CD4-positive, alpha-beta T cell (primary cell): Measurements from ENCODE around the gene ADAM17. TPM values are rescaled to one million over a fixed set of nuclear protein-coding genes. Genes with fewer than 3 reads are reported as not detected.

ENCODE experiments used
- ATAC-seq: fragments of 200-7000 bp; cut with Tn5 transposase; one replicate; pipeline ENCODE4 v1.10.0; 2022; ENCODE audit warnings: mild to moderate bottlenecking; ENCODE audit not compliant: poor library complexity
- CTCF ChIA-PET: fragments of 350-600 bp; sonication (Branson Sonifier 250); formaldehyde crosslinking; loops from one replicate; lab custom pipeline; 2021; ENCODE audit warnings: antibody characterized with exemption, inconsistent platforms; lab: Charles Lee
- POLR2A ChIA-PET: fragments of 350-600 bp; sonication (Branson Sonifier 250); formaldehyde crosslinking; loops from one replicate; lab custom pipeline; 2021; ENCODE audit warnings: antibody characterized with exemption, inconsistent platforms; lab: Charles Lee
- DNase-seq, 14 experiments: peaks; one replicate each; pipeline ENCODE4 v3.0.0-alpha.2; 2013 to 2020; ENCODE audit warnings: mixed read lengths in 2 of 14
- H3K27ac ChIP-seq, 2 donors: one replicate each; pipeline versions ENCODE4 v1.5.1 to v1.7.0; 2013; ENCODE audit warnings: low read length in 2 of 2, low read depth in 1 of 2, mild to moderate bottlenecking in 1 of 2
- H3K27me3 ChIP-seq, 2 experiments: 1 replicate in 1 of 2; 2 replicates in 1 of 2; pipeline versions ENCODE4 v1.6.1 to v1.7.0; 2013; ENCODE audit warnings: low read length in 2 of 2, control low read depth in 1 of 2, mild to moderate bottlenecking in 1 of 2, moderate library complexity in 1 of 2; ENCODE audit not compliant: insufficient read depth in 2 of 2, control insufficient read depth in 1 of 2
- H3K36me3 ChIP-seq: one replicate; pipeline ENCODE4 v1.6.1; 2013; ENCODE audit warnings: low read length, control low read depth; ENCODE audit not compliant: insufficient read depth
- H3K4me1 ChIP-seq: one replicate; pipeline ENCODE4 v1.6.1; 2013; ENCODE audit warnings: low read length, control low read depth; ENCODE audit not compliant: insufficient read depth
- H3K4me3 ChIP-seq: one replicate; pipeline ENCODE4 v1.5.1; 2013; ENCODE audit warnings: mild to moderate bottlenecking, low read length, moderate library complexity
- H3K9me3 ChIP-seq, 2 experiments: 1 replicate in 1 of 2; 2 replicates in 1 of 2; pipeline versions ENCODE4 v1.6.1 to v1.7.0; 2013; ENCODE audit warnings: low read length in 2 of 2, mild to moderate bottlenecking in 2 of 2, control low read depth in 1 of 2, moderate library complexity in 1 of 2; ENCODE audit not compliant: control insufficient read depth in 1 of 2, insufficient read depth in 1 of 2
- H3K27ac Mint-ChIP-seq: one replicate; pipeline ENCODE4 v1.8.0; 2020; ENCODE audit warnings: mixed read lengths
- H3K27me3 Mint-ChIP-seq: one replicate; pipeline ENCODE4 v1.8.0; 2021; ENCODE audit warnings: mixed read lengths
- H3K36me3 Mint-ChIP-seq: one replicate; pipeline ENCODE4 v1.8.0; 2021; ENCODE audit warnings: low read depth, mixed read lengths
- H3K4me1 Mint-ChIP-seq: one replicate; pipeline ENCODE4 v1.8.0; 2021; ENCODE audit warnings: low read depth, mixed read lengths
- H3K4me3 Mint-ChIP-seq: one replicate; pipeline ENCODE4 v1.8.0; 2020; ENCODE audit warnings: mild to moderate bottlenecking, mixed read lengths
- H3K9me3 Mint-ChIP-seq: one replicate; pipeline ENCODE4 v1.8.0; 2020; ENCODE audit warnings: mixed read lengths
- CTCF ChIP-seq: fragments of 200-600 bp; IDR thresholded peaks from one replicate; pipeline ENCODE4 v1.8.0; 2022; ENCODE audit warnings: antibody characterized with exemption, mild to moderate bottlenecking
- intact Hi-C, 2 experiments: fragments of 100-400 bp; cut with DNase I in 1 of 2; cut with micrococcal nuclease in 1 of 2; formaldehyde crosslinking; loops; one replicate each; pipeline versions ENCODE4 v1.15.1 to v1.9.0; 2023 to 2025; cut with DNase I, micrococcal nuclease
- total RNA-seq, 174 experiments: library from RNA in 2 of 174; stranded (reverse) in 2 of 174; gene quantifications; one replicate each; pipeline ENCODE4 v1.2.3 and lab custom pipeline; 2021 to 2026

Gene ADAM17
- total RNA-seq, 2 experiments from 2014 or later = 21.4 to 21.6 TPM

DNA sequence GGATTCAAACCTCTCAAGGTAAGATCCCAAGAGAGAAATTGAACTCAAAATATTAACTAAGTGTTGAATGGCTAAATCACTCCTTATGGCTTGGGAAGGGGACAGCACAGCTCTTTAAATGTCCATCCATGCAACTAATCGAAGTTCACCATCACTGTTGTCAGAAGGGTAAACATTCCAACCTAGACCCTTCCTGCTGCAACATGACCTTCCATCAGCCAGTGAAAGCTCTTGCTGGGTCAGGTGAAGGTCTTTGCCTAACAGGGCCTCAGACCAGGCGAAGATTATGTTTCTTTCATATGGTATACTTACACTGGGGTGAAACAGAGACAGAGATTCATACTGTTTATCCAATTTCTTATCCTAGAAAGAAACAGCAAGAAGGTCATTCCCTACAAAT, 64.8 kb downstream of the ADAM17 start:
- Histone ChIP-seq H3K27ac (peak overlapping the region in 1 of 2 donors; percentile 8), H3K36me3 (peaks cover 92% of the 10 kb centered on the region), H3K27me3 (no peaks in the 10 kb centered on the region), H3K4me1 (no peaks in the 10 kb centered on the region), H3K4me3 (no peak overlapping the region), H3K9me3 (no peaks in the 10 kb centered on the region)
- H3K36me3 Mint-ChIP-seq = peaks cover 92% of the 10 kb centered on the region
- ChIA-PET CTCF (no interaction called here), POLR2A (interaction anchor here (1.0 to 1.4 kb wide), 2 partner anchors 17 to 65 kb away, joined by 3 to 5 read pairs; partner anchors contain the start of genes ADAM17 and IAH1)
- TF ChIP-seq CTCF = no peak
- no peaks in the 10 kb centered on the region for H3K9me3 Mint-ChIP-seq
- no peaks in the 10 kb centered on the region for H3K27me3 Mint-ChIP-seq
- H3K4me1 Mint-ChIP-seq = no peaks in the 10 kb centered on the region
- no peak for DNase-seq
- intact Hi-C loops = no loop called here
- H3K27ac Mint-ChIP-seq = no peak overlapping the region
- ATAC-seq = no peak
- H3K4me3 Mint-ChIP-seq = no peak overlapping the region

- no peaks in the 10 kb centered on the region for H3K27me3 ChIP-seq
- no peaks in the 10 kb centered on the region for H3K9me3 ChIP-seq
- H3K27ac Mint-ChIP-seq = peak overlapping the region; percentile 44
- no peaks in the 10 kb centered on the region for H3K9me3 Mint-ChIP-seq
- TF ChIP-seq CTCF = no peak
- DNase-seq (no peak), ATAC-seq (no peak)
- no peak overlapping the region for H3K4me3 Mint-ChIP-seq
- intact Hi-C loops = loop anchor here in 1 of 2 experiments (5.0 kb wide), 1 partner anchor 1323 kb away; the partner anchor contains the start of gene PDIA6
- ChIA-PET CTCF (no interaction called here), POLR2A (no interaction called here)
- H3K4me3 ChIP-seq = no peak overlapping the region
- no peaks in the 10 kb centered on the region for H3K27me3 Mint-ChIP-seq
- peaks cover 98% of the 10 kb centered on the region for H3K36me3 Mint-ChIP-seq
- no peak overlapping the region for H3K27ac ChIP-seq
- no peaks in the 10 kb centered on the region for H3K4me1 ChIP-seq
- peaks cover 99% of the 10 kb centered on the region for H3K36me3 ChIP-seq
- no peaks in the 10 kb centered on the region for H3K4me1 Mint-ChIP-seq
Measured at GRCh38 chr2:9488583-9489547, 66.8 kb downstream of the ADAM17 start.

- DNase-seq (no peak), ATAC-seq (no peak)
- H3K36me3 ChIP-seq = peaks cover 90% of the 10 kb centered on the region
- TF ChIP-seq CTCF = no peak
- Mint-ChIP-seq H3K27me3 (no peaks in the 10 kb centered on the region), H3K4me1 (peaks cover 12% of the 10 kb centered on the region), H3K4me3 (no peak overlapping the region), H3K27ac (no peak overlapping the region), H3K36me3 (peaks cover 96% of the 10 kb centered on the region), H3K9me3 (no peaks in the 10 kb centered on the region)
- intact Hi-C loops = no loop called here
- CTCF ChIA-PET = no interaction called here
- POLR2A ChIA-PET = interaction anchor here (1.8 kb wide), 1 partner anchor 11 kb away, joined by 6 read pairs; no protein-coding TSS in a partner anchor
- H3K9me3 ChIP-seq = no peaks in the 10 kb centered on the region
- no peak overlapping the region for H3K27ac ChIP-seq
- no peaks in the 10 kb centered on the region for H3K27me3 ChIP-seq
- H3K4me1 ChIP-seq = no peaks in the 10 kb centered on the region
- no peak overlapping the region for H3K4me3 ChIP-seq
Measured at GRCh38 chr2:9484533-9484932, 71.1 kb downstream of the ADAM17 start.
